Mesothelial cell of epicardium (in vitro differentiated cells): ENCODE data around the gene BPIFA1. TPM values are rescaled to one million over a fixed set of nuclear protein-coding genes. Genes with fewer than 3 reads are reported as not detected.

ENCODE experiments used
- DNase-seq, 2 experiments: peaks; one replicate each; pipeline ENCODE4 v3.0.0; 2021; ENCODE audit warnings: low spot score in 2 of 2; ENCODE audit not compliant: unreplicated experiment in 2 of 2
- H3K27ac Mint-ChIP-seq: 2 replicates; pipeline ENCODE4 v1.8.0; 2021; ENCODE audit warnings: mixed read lengths
- H3K27me3 Mint-ChIP-seq: 2 replicates; pipeline ENCODE4 v1.8.0; 2021; ENCODE audit warnings: low read depth, mixed read lengths
- H3K36me3 Mint-ChIP-seq: 2 replicates; pipeline ENCODE4 v1.8.0; 2021; ENCODE audit warnings: mixed read lengths
- H3K4me1 Mint-ChIP-seq: 2 replicates; pipeline ENCODE4 v1.8.0; 2021; ENCODE audit warnings: mixed read lengths
- H3K4me3 Mint-ChIP-seq: 2 replicates; pipeline ENCODE4 v1.8.0; 2021; ENCODE audit warnings: mild to moderate bottlenecking, moderate library complexity, mixed read lengths
- H3K9me3 Mint-ChIP-seq: 2 replicates; pipeline ENCODE4 v1.8.0; 2021; ENCODE audit warnings: mixed read lengths
- total RNA-seq: library from RNA; stranded (reverse); gene quantifications from 3 replicates; pipeline ENCODE4 v1.2.1, GENCODE V29; 2021
- TF ChIP-seq, protein P1 (sequence below): fragments of 200-600 bp; sonication (generic); IDR thresholded peaks from one replicate; pipeline ENCODE4 v1.5.0; 2021; ENCODE audit warnings: antibody characterized with exemption; ENCODE audit not compliant: unreplicated experiment

Gene BPIFA1
- total RNA-seq, 1 donor from 2014 or later = not detected

DNA sequence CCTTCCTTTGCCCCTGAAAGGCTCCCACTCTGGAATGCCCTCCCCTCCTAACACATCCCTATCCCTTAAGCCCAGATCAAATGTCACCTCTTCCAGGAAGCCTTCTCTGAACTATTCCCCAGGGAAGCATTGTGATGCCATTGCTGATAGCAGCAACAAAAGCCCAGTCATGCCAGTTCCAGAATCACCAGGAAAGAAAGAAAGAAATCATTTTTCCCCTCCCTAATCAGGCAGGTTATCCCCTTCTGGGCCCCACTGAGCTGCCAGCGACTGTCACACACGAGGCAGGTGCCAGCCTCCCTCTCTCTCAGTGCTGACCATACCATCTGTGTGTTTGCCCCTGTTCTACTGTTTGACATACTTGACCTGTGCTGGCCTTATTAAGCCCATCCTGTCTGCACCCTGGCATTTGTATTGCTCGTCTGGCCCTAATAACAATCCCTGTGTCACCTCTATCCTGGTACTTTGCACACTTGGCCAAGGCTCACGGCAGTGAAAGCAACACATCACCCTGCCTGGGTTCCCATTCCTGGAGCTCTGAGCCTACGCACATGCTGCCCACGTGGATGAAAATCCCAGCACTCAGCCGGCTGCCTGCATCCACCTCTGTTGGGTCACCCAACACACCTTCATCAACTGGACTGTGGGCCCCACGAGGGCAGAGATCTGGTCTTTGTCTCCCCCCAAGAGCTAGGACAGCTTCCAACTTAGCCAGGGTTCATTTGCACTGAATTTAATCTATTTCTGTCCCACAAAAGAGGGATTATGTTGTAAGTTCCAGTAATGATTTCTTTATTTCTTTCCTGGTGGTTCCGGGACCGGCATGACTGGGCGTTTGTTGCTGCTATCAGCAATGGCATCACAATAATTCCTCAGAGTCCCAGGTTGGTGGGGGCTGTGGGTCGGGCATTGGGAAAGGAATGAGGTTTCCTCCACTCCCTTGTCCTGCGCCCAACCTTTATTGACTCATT lies 42.0 kb downstream of the BPIFA1 start:
- H3K27me3 Mint-ChIP-seq = peaks cover 29% of the 10 kb centered on the region
- no peak for DNase-seq
- no peak overlapping the region for H3K27ac Mint-ChIP-seq
- H3K4me3 Mint-ChIP-seq = no peak overlapping the region
- H3K4me1 Mint-ChIP-seq = peaks cover 6% of the 10 kb centered on the region
- TF ChIP-seq, protein P1, sequence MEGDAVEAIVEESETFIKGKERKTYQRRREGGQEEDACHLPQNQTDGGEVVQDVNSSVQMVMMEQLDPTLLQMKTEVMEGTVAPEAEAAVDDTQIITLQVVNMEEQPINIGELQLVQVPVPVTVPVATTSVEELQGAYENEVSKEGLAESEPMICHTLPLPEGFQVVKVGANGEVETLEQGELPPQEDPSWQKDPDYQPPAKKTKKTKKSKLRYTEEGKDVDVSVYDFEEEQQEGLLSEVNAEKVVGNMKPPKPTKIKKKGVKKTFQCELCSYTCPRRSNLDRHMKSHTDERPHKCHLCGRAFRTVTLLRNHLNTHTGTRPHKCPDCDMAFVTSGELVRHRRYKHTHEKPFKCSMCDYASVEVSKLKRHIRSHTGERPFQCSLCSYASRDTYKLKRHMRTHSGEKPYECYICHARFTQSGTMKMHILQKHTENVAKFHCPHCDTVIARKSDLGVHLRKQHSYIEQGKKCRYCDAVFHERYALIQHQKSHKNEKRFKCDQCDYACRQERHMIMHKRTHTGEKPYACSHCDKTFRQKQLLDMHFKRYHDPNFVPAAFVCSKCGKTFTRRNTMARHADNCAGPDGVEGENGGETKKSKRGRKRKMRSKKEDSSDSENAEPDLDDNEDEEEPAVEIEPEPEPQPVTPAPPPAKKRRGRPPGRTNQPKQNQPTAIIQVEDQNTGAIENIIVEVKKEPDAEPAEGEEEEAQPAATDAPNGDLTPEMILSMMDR = no peak
- no peaks in the 10 kb centered on the region for H3K36me3 Mint-ChIP-seq
- no peaks in the 10 kb centered on the region for H3K9me3 Mint-ChIP-seq

DNA sequence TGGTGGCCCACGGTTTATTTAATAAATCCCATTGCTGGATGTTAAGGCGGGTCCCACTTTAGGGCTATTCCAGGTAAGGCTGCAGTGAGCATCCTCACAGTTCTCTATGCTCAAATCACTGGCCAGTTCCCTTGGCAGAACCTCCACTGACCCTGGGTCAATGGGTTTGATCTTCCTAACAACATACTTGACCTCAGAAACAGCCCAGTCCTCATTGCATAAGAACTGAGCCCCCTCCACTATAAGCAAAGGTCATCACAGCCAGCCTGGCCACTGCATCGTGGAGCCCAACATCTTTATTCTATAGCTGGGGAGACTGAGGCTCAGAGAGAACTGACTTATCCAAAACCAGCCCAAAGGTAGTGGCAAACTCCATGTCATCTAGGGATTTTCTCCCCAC lies 42.9 kb downstream of the BPIFA1 start:
- Mint-ChIP-seq H3K9me3 (no peaks in the 10 kb centered on the region), H3K4me3 (no peak overlapping the region), H3K4me1 (peaks cover 6% of the 10 kb centered on the region), H3K27me3 (peaks cover 24% of the 10 kb centered on the region), H3K27ac (no peak overlapping the region), H3K36me3 (no peaks in the 10 kb centered on the region)
- DNase-seq = no peak
- TF ChIP-seq, protein P1 = no peak

DNA sequence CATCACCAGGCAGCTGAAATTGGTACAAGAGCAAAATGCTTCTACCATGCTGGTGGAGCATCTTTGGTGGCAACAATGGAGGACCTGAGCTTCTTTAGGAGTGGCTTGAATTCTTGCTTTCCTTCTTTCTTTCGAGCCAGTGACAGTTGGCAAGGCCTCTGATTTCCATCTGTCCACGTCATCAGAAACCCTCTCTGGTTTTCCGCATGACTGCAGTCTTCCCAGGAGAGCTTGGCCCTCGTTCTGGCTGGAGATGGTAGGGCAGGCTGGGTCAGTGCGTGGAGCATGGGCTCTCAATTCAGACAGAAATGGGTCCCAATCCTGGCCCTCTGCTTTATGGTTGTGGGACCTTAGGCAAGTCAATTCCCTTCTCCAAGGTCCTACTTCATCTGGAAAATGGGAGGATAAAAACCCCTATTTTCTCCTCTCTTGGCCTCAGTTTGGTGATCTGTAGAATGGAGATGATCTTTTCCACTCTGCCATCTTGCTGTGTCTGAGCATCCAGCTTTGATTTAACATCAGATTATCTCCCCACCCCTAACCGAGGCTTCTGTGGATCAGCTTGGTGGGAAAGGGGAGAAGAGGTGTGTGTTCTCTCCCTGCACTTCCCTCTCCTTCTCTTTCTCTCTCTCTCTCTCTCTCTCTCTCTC lies 43.6 kb downstream of the BPIFA1 start:
- no peak overlapping the region for H3K4me3 Mint-ChIP-seq
- H3K4me1 Mint-ChIP-seq = peaks cover 6% of the 10 kb centered on the region
- no peaks in the 10 kb centered on the region for H3K36me3 Mint-ChIP-seq
- H3K27me3 Mint-ChIP-seq = peaks cover 24% of the 10 kb centered on the region
- no peaks in the 10 kb centered on the region for H3K9me3 Mint-ChIP-seq
- TF ChIP-seq, protein P1 = no peak
- H3K27ac Mint-ChIP-seq = no peak overlapping the region
- DNase-seq = no peak

DNA sequence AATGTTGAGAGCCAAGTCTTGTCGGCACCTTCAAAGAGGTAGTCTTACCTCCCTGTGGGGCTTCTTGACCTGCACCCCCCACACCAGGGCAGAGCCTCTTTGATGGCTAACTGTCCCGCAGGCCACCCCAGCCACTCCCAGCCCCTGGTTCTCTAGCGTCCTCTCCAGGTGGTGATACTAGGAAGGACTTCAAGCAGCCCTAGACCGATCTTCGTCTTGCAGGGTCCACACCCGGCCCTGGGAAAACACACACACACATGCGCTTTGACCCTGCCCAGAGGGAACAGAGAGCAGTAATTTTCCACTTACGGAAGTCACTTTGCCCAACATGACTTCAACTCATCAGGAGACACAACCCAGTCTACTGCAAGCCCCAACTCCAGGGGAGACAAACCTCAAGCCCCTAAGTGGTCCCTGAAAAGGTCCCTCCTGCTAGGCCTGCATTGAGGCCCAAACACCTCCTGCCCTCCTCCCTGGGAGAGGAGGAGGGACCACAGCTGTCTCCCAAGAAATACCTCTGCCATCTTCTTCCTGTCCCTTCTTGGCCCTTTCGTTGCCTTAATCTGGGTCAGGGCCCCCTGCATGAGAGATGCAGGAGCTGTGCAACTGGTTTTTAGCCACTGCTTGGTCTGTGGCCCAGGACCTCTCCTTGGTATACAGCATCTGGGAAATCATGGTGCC lies 44.3 kb downstream of the BPIFA1 start:
- TF ChIP-seq, protein P1 = no peak
- Mint-ChIP-seq H3K27me3 (peaks cover 25% of the 10 kb centered on the region), H3K4me1 (peaks cover 6% of the 10 kb centered on the region)

DNA sequence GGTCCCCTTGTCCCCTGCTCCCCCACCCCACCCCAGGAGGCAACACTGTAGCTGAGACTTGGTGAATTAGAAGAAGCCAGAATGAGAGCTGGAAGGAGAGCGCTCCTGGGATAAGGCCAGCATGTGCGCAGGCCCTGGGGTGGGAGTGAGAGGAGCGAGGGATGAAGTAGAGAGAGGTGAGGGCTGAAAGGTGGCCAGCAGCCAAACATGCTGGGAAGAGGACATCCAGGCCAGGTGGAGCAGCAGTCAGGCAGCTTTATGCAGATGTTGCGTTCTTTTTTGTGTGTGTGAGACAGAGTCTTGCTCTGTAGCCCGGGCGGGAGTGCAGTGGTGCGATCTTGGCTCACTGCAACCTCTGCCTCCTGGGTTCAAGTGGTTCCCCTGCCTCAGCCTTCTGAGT lies 45.0 kb downstream of the BPIFA1 start:
- peaks cover 6% of the 10 kb centered on the region for H3K4me1 Mint-ChIP-seq
- peaks cover 23% of the 10 kb centered on the region for H3K27me3 Mint-ChIP-seq
- DNase-seq = no peak
- H3K36me3 Mint-ChIP-seq = no peaks in the 10 kb centered on the region
- no peak overlapping the region for H3K27ac Mint-ChIP-seq
- no peak overlapping the region for H3K4me3 Mint-ChIP-seq
- TF ChIP-seq, protein P1 = no peak
- no peaks in the 10 kb centered on the region for H3K9me3 Mint-ChIP-seq

More for the DNA sequence above, 44.3 kb downstream of the BPIFA1 start:
- no peak for DNase-seq
- Mint-ChIP-seq H3K9me3 (no peaks in the 10 kb centered on the region), H3K4me3 (no peak overlapping the region), H3K36me3 (no peaks in the 10 kb centered on the region), H3K27ac (no peak overlapping the region)
